ENCODE measurements around the gene FOXP2.

- TF ChIP-seq, protein P1, sequence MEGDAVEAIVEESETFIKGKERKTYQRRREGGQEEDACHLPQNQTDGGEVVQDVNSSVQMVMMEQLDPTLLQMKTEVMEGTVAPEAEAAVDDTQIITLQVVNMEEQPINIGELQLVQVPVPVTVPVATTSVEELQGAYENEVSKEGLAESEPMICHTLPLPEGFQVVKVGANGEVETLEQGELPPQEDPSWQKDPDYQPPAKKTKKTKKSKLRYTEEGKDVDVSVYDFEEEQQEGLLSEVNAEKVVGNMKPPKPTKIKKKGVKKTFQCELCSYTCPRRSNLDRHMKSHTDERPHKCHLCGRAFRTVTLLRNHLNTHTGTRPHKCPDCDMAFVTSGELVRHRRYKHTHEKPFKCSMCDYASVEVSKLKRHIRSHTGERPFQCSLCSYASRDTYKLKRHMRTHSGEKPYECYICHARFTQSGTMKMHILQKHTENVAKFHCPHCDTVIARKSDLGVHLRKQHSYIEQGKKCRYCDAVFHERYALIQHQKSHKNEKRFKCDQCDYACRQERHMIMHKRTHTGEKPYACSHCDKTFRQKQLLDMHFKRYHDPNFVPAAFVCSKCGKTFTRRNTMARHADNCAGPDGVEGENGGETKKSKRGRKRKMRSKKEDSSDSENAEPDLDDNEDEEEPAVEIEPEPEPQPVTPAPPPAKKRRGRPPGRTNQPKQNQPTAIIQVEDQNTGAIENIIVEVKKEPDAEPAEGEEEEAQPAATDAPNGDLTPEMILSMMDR (conservative IDR thresholded peaks at IDR 0.05), result no peak
- TF ChIP-seq ZFX (IDR thresholded peaks at IDR 0.05), result no peak
Observed at GRCh38 chr7:114588506-114588905, 173.9 kb downstream of the FOXP2 start.
